Karpas-422 (cell line): ENCODE data around the gene HSPA12A. TPM values are rescaled to one million over a fixed set of nuclear protein-coding genes. Genes with fewer than 3 reads are reported as not detected.

Source experiments
- DNase-seq: peaks from one replicate; pipeline ENCODE4 v3.0.0-alpha.2; 2015
- H2AFZ ChIP-seq: fragments of 200-600 bp; sonication (generic); 2 replicates; pipeline ENCODE4 v1.6.1; 2014; ENCODE audit warnings: antibody characterized with exemption, low read length, mixed read lengths
- H3K27ac ChIP-seq: fragments of 200-600 bp; sonication (generic); 2 replicates; pipeline ENCODE4 v1.5.1; 2014; ENCODE audit warnings: mild to moderate bottlenecking, low read length, moderate library complexity
- H3K27me3 ChIP-seq: fragments of 200-600 bp; sonication (generic); 2 replicates; pipeline ENCODE4 v1.6.1; 2014; ENCODE audit warnings: low read length, mixed read lengths
- H3K36me3 ChIP-seq: fragments of 200-600 bp; sonication (generic); 2 replicates; pipeline ENCODE4 v1.6.1; 2014; ENCODE audit warnings: low read length, mixed read lengths; ENCODE audit not compliant: insufficient read depth
- H3K4me1 ChIP-seq: fragments of 200-600 bp; sonication (generic); 2 replicates; pipeline ENCODE4 v1.6.1; 2014; ENCODE audit warnings: mild to moderate bottlenecking, low read length, mixed read lengths
- H3K4me2 ChIP-seq: fragments of 200-600 bp; sonication (generic); 2 replicates; pipeline ENCODE4 v1.6.1; 2014; ENCODE audit warnings: low read length, low read depth, mild to moderate bottlenecking; ENCODE audit not compliant: poor library complexity, severe bottlenecking
- H3K4me3 ChIP-seq: fragments of 200-600 bp; sonication (generic); 2 replicates; pipeline ENCODE4 v1.5.1; 2014; ENCODE audit warnings: mild to moderate bottlenecking, antibody characterized with exemption, low read length, mixed read lengths
- H3K79me2 ChIP-seq: fragments of 200-600 bp; sonication (generic); 2 replicates; pipeline ENCODE4 v1.6.1; 2014; ENCODE audit warnings: mild to moderate bottlenecking, low read length, mixed read lengths
- H3K9ac ChIP-seq: fragments of 200-600 bp; sonication (generic); 2 replicates; pipeline ENCODE4 v1.6.0; 2014; ENCODE audit warnings: low read length
- H3K9me2 ChIP-seq: fragments of 200-600 bp; sonication (generic), shearing (Covaris generic); replicated peaks from 2 replicates; pipeline ENCODE4 v1.6.0; 2014; ENCODE audit warnings: mild to moderate bottlenecking, low read length, moderate library complexity; ENCODE audit not compliant: insufficient read depth
- H3K9me3 ChIP-seq: fragments of 300-700, 200-600 bp; sonication (generic); 2 replicates; pipeline ENCODE4 v1.6.1; 2014; ENCODE audit warnings: low read length, mixed read lengths
- H4K20me1 ChIP-seq: fragments of 200-600 bp; sonication (generic); 2 replicates; pipeline ENCODE4 v1.6.1; 2014; ENCODE audit warnings: mild to moderate bottlenecking, antibody characterized with exemption, low read length, low read depth; ENCODE audit not compliant: insufficient read depth
- total RNA-seq: library from RNA; depleted of rRNA; stranded (reverse); fragments of >200 nt; shearing (Covaris generic); gene quantifications from 2 replicates; pipeline ENCODE4 v1.2.3, GENCODE V29; 2014; ENCODE audit warnings: low replicate concordance

The HSPA12A gene
- total RNA-seq, 1 experiment from 2014 or later = 0.07 TPM

DNA sequence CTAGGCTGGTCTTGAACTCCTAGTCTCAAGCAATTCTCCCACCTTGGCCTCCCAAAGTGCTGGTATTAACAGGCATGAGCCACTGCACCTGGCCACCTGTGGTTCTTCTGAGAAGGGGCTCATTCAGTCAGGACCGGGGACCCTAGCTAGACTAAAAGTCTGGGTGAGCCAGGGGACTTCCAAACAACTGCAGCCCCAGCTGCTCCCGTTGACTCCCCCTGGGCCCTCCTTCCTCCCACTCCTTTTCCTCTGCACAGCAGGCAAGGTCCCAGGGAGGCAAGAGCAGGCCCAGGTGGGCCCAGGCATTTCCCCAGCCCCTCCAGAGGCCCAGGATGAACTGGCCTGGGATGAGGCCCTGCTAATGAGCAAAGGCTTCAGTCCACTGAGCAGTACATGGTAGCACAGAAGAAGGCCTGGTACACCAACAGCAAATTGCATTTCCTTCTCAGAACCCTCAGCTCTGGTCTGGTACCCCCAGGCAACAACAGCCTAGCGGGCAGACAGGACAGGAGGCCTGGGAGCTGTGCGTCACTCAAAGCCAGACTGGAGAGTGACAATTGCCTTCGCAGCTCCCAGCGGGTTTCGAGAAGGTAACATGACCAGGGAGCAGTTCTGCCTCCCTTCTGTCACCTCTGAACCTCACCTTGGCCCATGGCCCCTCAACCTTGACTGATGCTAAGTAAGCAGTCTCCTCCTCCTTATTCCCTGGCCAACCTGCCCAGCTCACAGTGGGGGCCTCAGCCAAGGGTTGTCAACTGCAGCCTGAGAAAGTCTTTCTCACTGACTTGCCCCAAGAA, 30.7 kb upstream of the HSPA12A start:
- Histone ChIP-seq H3K79me2 (no peaks in the 10 kb centered on the region), H3K9me3 (no peaks in the 10 kb centered on the region), H3K9me2 (no peaks in the 10 kb centered on the region), H2AFZ (no peak overlapping the region), H4K20me1 (no peaks in the 10 kb centered on the region), H3K27me3 (no peaks in the 10 kb centered on the region), H3K4me2 (no peak overlapping the region), H3K4me3 (no peak overlapping the region), H3K9ac (no peak overlapping the region), H3K27ac (no peak overlapping the region), H3K4me1 (no peaks in the 10 kb centered on the region), H3K36me3 (no peaks in the 10 kb centered on the region)
- DNase-seq = no peak

DNA sequence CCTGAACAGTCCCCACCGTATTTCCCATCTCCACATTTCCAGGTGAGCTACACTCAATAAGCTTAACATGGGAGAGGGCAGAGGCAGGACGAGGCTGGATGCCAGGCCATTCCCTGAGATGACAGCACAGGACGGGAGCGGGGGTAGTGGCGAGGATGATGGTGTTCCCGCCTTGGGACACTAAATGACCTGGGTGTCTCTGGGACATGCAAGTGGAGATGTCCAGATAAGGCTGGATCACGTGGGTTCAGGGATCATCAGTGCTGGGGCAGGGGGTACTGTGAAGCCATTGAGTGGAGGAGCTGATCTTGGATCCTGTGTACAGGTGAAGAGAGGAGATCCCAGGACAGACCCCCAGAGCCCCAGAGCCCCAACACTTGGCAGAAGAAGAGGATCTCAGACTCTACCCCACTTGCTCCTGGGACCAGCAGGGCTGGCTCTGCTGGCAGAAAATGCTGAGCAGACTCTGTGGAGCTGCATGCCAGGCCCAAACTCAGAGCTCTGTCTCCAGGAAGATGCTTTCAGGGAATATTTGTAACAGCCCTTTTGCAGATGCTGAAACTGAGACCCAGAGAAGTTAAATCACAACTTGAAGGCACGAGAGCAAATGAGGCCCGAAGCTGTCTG, 29.7 kb upstream of the HSPA12A start:
- Histone ChIP-seq H3K79me2 (no peaks in the 10 kb centered on the region), H3K4me2 (no peak overlapping the region), H2AFZ (no peak overlapping the region), H3K9me3 (no peaks in the 10 kb centered on the region), H3K27me3 (no peaks in the 10 kb centered on the region), H3K9me2 (no peaks in the 10 kb centered on the region), H3K36me3 (no peaks in the 10 kb centered on the region), H3K9ac (no peak overlapping the region), H3K4me1 (no peaks in the 10 kb centered on the region), H3K4me3 (no peak overlapping the region), H4K20me1 (no peaks in the 10 kb centered on the region), H3K27ac (no peak overlapping the region)
- DNase-seq = no peak

DNA sequence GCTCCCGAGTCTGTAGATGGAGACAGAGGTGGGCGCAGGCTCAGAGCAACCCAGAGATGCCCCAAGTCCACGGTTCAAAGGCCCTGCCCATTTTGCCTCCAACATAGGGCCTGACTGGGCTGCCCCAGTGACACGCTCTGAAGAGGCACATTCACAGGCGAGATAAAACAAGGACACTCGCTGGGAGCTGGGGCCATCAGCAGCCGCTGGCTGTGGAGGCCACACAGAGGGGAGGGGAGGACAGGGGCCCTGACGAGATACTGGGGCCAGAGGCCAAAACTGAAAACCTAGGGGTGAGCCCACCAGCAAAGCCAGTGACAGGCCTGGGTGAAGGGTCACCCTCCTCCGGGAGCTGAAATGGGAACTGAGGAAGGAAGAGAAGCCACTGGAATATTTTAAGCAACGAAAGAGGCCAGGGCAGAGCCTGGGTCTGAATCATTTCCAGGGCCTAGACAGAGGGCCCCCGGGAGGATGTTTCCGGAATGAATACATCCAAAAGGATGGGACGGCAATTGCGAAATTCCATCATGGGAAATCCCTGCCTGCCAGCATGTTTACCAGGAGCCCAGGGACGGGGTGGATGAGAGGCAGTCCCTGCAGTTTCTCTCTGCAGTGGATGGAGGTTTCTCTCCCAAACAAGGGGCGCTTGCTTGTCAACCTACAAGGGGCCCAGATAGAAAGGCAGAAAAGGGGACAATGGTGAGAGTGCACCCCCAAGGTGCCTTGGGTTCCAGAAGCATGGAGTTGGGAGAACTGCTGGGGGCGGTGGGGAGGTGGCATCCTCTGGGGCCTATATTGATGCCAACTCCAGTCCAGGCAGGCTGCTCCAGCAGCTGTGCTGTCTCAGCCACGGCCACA, 29.0 kb upstream of the HSPA12A start:
- no peaks in the 10 kb centered on the region for H3K36me3 ChIP-seq
- H3K27me3 ChIP-seq = no peaks in the 10 kb centered on the region
- H4K20me1 ChIP-seq = no peaks in the 10 kb centered on the region
- H3K9me2 ChIP-seq = no peaks in the 10 kb centered on the region
- H3K4me2 ChIP-seq = no peak overlapping the region
- H3K9ac ChIP-seq = no peak overlapping the region
- H3K79me2 ChIP-seq = no peaks in the 10 kb centered on the region
- no peak overlapping the region for H2AFZ ChIP-seq
- no peak for DNase-seq
- no peaks in the 10 kb centered on the region for H3K4me1 ChIP-seq
- no peak overlapping the region for H3K27ac ChIP-seq
- H3K4me3 ChIP-seq = no peak overlapping the region
- no peaks in the 10 kb centered on the region for H3K9me3 ChIP-seq

DNA sequence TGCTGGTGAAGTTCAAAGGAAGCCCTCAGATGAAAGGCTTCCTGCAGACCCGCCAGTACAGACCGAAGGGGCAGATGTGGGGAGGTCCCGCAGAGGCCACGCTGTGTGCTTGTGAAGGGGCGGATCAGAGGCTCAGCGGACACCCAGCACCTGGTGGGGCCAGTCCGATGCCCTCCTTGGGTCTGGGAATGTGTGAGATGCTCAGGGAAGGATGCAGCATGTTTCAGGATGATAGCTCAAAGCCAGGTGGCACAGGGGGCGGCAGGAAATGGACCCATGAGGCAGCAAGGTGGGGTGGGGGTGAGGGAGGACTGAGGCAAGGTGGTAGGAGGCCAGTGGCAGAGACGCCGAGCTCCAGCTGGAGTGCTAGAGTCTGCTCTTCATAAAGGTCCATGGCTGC, 27.9 kb upstream of the HSPA12A start:
- Histone ChIP-seq H3K27ac (no peak overlapping the region), H3K9me3 (no peaks in the 10 kb centered on the region), H3K27me3 (no peaks in the 10 kb centered on the region)

DNA sequence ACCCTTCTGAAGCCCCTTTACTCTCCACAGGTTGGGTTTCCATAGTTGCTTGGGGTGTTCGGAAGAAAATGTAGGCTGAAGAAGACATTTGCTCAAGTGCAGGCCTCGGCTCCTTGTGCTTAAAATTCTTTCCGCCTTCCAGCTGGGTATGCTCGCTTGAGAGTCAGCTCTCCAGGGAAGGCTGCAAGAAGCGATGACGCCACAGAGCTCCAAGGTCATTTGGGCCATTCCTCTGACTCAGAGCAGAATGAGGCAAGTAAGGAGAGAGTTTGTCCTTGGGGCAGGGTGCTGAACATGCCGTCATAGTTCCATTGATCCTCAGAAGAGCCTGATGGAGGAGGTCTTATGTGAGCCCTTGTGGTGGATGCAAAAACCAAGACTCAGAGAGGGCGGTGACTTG, 27.4 kb upstream of the HSPA12A start:
- Histone ChIP-seq H3K9me3 (no peaks in the 10 kb centered on the region), H3K79me2 (no peaks in the 10 kb centered on the region), H3K4me1 (no peaks in the 10 kb centered on the region), H3K36me3 (no peaks in the 10 kb centered on the region), H3K9me2 (no peaks in the 10 kb centered on the region), H3K4me3 (no peak overlapping the region), H3K9ac (no peak overlapping the region), H4K20me1 (0 out of 2 replicates have a peak, but pooled peaks cover 5% of the 10 kb centered on the region), H2AFZ (no peak overlapping the region), H3K27ac (no peak overlapping the region), H3K27me3 (no peaks in the 10 kb centered on the region), H3K4me2 (no peak overlapping the region)
- no peak for DNase-seq

More for the DNA sequence above, 27.9 kb upstream of the HSPA12A start:
- Histone ChIP-seq H3K9me2 (no peaks in the 10 kb centered on the region), H2AFZ (no peak overlapping the region), H4K20me1 (0 out of 2 replicates have a peak, but pooled peaks cover 5% of the 10 kb centered on the region), H3K36me3 (no peaks in the 10 kb centered on the region), H3K4me1 (no peaks in the 10 kb centered on the region), H3K4me2 (no peak overlapping the region), H3K9ac (no peak overlapping the region), H3K79me2 (no peaks in the 10 kb centered on the region), H3K4me3 (no peak overlapping the region)
- no peak for DNase-seq

DNA sequence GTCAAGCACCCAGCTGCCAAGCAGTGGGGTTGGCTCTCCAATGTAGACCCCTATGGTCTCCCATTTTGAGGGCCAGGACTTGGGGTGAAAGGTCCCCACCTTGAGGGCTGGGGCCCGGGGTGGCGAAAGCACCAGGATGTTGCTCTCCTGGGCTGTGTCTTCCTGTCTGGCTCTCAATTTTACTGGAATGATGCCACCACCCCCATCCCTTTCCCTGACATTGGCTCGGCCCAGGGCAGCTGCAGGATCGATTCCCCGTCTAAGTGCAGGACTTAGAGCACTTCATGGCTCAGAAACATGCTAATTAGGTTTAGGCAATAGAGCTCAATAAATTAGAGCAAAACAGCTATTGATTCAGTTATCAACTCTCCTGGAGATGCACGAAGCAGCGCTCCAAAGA, 27.0 kb upstream of the HSPA12A start:
- Histone ChIP-seq H3K27ac (no peak overlapping the region), H3K4me1 (no peaks in the 10 kb centered on the region), H2AFZ (no peak overlapping the region), H3K27me3 (no peaks in the 10 kb centered on the region), H4K20me1 (0 out of 2 replicates have a peak, but pooled peaks cover 5% of the 10 kb centered on the region), H3K36me3 (no peaks in the 10 kb centered on the region), H3K4me2 (no peak overlapping the region), H3K9me2 (no peaks in the 10 kb centered on the region), H3K9ac (no peak overlapping the region), H3K4me3 (no peak overlapping the region), H3K9me3 (no peaks in the 10 kb centered on the region), H3K79me2 (no peaks in the 10 kb centered on the region)
- DNase-seq = no peak

DNA sequence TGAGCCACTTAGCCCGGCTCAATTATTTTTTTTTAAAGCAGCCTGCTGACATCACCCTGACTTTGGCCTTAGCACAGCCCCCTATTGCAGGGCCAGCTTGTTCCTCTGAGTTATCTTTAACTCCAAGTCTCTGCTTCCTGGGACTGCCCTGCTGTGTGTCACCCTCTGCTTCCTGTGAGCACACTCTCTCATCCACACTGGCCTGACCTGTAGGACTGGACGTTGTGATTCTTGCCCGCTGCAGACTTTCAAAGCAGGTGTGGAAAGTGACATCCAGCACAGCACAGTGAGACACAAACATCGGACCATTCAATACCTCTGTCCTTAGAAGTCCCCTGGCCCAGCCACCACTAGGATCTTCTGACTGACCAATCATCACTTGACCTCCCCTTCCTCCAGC, 26.4 kb upstream of the HSPA12A start:
- H3K9me2 ChIP-seq = no peaks in the 10 kb centered on the region
- no peak overlapping the region for H3K9ac ChIP-seq
- H3K4me3 ChIP-seq = no peak overlapping the region
- no peak overlapping the region for H3K27ac ChIP-seq
- H2AFZ ChIP-seq = no peak overlapping the region
- no peaks in the 10 kb centered on the region for H3K4me1 ChIP-seq
- no peak for DNase-seq
- H3K27me3 ChIP-seq = no peaks in the 10 kb centered on the region
- H3K79me2 ChIP-seq = no peaks in the 10 kb centered on the region
- no peak overlapping the region for H3K4me2 ChIP-seq
- H4K20me1 ChIP-seq = 0 out of 2 replicates have a peak, but pooled peaks cover 5% of the 10 kb centered on the region
- H3K9me3 ChIP-seq = no peaks in the 10 kb centered on the region
- no peaks in the 10 kb centered on the region for H3K36me3 ChIP-seq
